Colonic mucosa (tissue), 4 donors: ENCODE data around the gene MDK. TPM values are rescaled to one million over a fixed set of nuclear protein-coding genes. Genes with fewer than 3 reads are reported as not detected.
"Not testable (repeated sequence)": the region's sequence is repeated elsewhere in the genome, so short reads cannot be mapped to it uniquely, and the experiment has no call there.

ENCODE experiments used
- DNase-seq: peaks from one replicate; pipeline ENCODE4 v3.0.0-alpha.2; 2020
- H3K27ac ChIP-seq: fragments of 200-600 bp; one replicate; pipeline ENCODE4 v1.8.0; 2021
- H3K27me3 ChIP-seq: fragments of 200-600 bp; one replicate; pipeline ENCODE4 v1.8.0; 2021
- H3K36me3 ChIP-seq: fragments of 200-600 bp; one replicate; pipeline ENCODE4 v1.8.0; 2021
- H3K4me1 ChIP-seq: fragments of 200-600 bp; one replicate; pipeline ENCODE4 v1.8.0; 2021; ENCODE audit warnings: mild to moderate bottlenecking
- H3K4me3 ChIP-seq: fragments of 200-600 bp; one replicate; pipeline ENCODE4 v1.8.0; 2021
- H3K9ac ChIP-seq, 2 donors: one replicate each; pipeline ENCODE4 v1.7.0; 2013; ENCODE audit warnings: control low read depth in 2 of 2, low read depth in 2 of 2, low read length in 2 of 2
- H3K9me3 ChIP-seq: fragments of 200-600 bp; one replicate; pipeline ENCODE4 v1.8.0; 2021
- intact Hi-C: fragments of 100-400 bp; cut with DNase I; formaldehyde crosslinking; loops from one replicate; pipeline ENCODE4 v1.14.1; 2022
- total RNA-seq, 2 donors: library from RNA; stranded (reverse); fragmentation: NEBNext Ultra II Directional in 1 of 2; extraction: Animal tissue kit (Norgen Biotek cat#: 25700) in 1 of 2; gene quantifications; one replicate each; pipeline ENCODE4 v1.2.1, GENCODE V29; 2021
- TF ChIP-seq, protein P1 (sequence below): fragments of 200-600 bp; IDR thresholded peaks from one replicate; pipeline ENCODE4 v1.8.0; 2022; ENCODE audit warnings: antibody characterized with exemption, mild to moderate bottlenecking
- donor health status: healthy.
- donor health status: DM: no; HTN: no; CAD: no.
- donor health status: DM: no; HTN: no; CAD: no.

The MDK gene
- total RNA-seq, 2 donors from 2014 or later = 80.4 to 98.9 TPM

DNA sequence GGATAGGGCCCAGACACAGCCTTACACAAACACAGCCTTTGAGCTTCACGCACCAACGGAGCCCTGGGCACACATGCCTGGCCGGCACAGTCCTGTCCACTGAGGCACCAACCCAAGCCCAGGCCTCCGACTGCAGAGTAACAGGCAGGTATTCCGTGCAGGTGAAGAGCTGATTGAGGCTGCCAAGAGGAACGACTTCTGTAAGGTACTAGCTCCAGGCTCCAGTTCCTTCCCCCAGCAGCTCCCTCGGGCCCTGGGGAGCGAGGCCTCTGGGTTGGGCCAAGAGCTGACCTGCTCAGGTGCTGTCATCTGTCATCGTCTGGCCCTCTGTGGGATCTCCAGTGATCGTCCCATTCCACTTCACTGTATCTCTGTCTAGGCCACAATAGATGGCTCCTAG is 3.2 kb upstream of the MDK start:
- Histone ChIP-seq H3K27me3 (peaks cover 8% of the 10 kb centered on the region), H3K4me3 (no peak overlapping the region), H3K4me1 (peaks cover 15% of the 10 kb centered on the region), H3K9ac (no peak overlapping the region), H3K36me3 (no peaks in the 10 kb centered on the region), H3K9me3 (no peaks in the 10 kb centered on the region), H3K27ac (no peak overlapping the region)
- intact Hi-C loops = no loop called here
- TF ChIP-seq, protein P1, sequence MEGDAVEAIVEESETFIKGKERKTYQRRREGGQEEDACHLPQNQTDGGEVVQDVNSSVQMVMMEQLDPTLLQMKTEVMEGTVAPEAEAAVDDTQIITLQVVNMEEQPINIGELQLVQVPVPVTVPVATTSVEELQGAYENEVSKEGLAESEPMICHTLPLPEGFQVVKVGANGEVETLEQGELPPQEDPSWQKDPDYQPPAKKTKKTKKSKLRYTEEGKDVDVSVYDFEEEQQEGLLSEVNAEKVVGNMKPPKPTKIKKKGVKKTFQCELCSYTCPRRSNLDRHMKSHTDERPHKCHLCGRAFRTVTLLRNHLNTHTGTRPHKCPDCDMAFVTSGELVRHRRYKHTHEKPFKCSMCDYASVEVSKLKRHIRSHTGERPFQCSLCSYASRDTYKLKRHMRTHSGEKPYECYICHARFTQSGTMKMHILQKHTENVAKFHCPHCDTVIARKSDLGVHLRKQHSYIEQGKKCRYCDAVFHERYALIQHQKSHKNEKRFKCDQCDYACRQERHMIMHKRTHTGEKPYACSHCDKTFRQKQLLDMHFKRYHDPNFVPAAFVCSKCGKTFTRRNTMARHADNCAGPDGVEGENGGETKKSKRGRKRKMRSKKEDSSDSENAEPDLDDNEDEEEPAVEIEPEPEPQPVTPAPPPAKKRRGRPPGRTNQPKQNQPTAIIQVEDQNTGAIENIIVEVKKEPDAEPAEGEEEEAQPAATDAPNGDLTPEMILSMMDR = no peak
- DNase-seq = no peak

DNA sequence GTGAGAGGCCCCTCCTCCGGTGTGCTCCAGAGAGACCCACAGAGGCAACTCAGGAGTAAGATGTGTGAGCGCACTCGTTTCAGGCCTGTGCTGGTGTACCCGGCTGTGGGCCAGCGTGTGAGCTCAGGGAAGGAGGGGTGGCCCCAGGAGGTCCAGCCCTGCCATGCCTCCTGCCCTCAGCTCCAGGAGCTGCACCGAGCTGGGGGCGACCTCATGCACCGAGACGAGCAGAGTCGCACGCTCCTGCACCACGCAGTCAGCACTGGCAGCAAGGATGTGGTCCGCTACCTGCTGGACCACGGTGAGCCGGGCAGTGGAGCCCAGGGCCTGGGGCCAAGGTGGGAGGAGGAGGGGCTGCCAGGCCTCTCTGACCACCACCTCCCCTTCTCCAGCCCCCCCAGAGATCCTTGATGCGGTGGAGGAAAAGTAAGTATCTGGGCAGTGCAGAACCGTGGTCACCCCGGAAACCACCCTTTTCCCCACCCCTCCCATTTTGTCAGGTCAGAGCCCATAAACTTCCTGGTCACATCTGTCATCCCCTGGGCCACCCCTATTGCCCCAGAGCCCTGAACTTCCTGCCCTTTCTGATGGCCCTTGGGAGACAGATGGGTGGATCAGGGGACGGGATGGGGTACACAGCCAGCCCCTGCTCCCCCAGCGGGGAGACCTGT is 2.5 kb upstream of the MDK start:
- H3K36me3 ChIP-seq = no peaks in the 10 kb centered on the region
- no peak for DNase-seq
- TF ChIP-seq, protein P1 = no peak
- peaks cover 16% of the 10 kb centered on the region for H3K4me1 ChIP-seq
- intact Hi-C loops = no loop called here
- H3K4me3 ChIP-seq = no peak overlapping the region
- H3K27me3 ChIP-seq = peaks cover 8% of the 10 kb centered on the region
- H3K9ac ChIP-seq = no peak overlapping the region
- no peaks in the 10 kb centered on the region for H3K9me3 ChIP-seq
- peak overlapping the region; percentile 78 for H3K27ac ChIP-seq

DNA sequence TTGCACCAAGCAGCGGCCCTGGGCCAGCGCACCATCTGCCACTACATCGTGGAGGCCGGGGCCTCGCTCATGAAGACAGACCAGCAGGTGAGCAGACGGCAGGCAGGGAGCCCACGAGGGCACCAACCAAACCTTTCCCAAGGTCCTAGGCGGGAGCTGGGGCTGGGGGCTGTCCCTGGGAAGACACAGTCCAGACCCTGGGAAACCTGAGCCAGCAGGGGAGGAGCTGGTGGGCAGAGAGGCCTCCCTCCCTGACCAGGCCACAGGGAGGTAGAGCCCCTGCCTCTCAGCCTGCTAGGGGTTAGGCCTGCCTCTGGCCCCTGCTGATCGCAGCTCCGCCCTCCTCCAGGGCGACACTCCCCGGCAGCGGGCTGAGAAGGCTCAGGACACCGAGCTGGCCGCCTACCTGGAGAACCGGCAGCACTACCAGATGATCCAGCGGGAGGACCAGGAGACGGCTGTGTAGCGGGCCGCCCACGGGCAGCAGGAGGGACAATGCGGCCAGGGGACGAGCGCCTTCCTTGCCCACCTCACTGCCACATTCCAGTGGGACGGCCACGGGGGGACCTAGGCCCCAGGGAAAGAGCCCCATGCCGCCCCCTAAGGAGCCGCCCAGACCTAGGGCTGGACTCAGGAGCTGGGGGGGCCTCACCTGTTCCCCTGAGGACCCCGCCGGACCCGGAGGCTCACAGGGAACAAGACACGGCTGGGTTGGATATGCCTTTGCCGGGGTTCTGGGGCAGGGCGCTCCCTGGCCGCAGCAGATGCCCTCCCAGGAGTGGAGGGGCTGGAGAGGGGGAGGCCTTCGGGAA is 1.8 kb upstream of the MDK start:
- H3K27me3 ChIP-seq, H3K36me3 ChIP-seq, H3K9ac ChIP-seq, intact Hi-C loops, H3K9me3 ChIP-seq: not testable (repeated sequence)
- H3K27ac ChIP-seq = peak overlapping the region; percentile 78
- peak; percentile 54 for DNase-seq
- peak overlapping the region; percentile 70 for H3K4me3 ChIP-seq
- H3K4me1 ChIP-seq = peaks cover 16% of the 10 kb centered on the region

DNA sequence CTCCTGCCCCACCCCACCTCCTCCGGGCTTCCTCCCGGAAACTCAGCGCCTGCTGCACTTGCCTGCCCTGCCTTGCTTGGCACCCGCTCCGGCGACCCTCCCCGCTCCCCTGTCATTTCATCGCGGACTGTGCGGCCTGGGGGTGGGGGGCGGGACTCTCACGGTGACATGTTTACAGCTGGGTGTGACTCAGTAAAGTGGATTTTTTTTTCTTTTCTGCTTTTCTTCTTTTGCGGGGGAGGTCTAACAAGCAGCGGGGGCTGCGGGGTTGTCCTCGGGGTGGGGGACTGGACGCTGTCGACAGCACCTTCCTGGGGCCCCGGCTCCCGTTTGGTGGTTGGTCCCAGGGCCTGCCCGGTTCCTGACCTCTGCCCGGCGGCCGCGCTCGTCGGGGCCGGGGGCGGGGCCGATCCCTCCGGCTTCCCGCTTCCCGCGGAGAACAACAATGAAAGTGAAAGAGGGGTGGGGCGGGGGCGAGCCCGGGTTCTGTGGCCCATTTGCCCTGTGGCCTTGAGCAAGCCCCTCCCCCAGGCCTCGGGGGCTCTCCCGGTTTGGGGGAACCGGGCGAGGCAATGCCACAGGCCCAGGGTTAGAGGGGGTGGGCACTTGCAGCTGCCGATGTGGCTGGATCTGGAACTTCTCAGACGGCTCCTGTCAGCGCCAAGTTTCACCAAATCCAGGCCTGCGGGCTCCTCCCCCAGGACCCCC is 975 bp upstream of the MDK start:
- intact Hi-C loops = no loop called here
- TF ChIP-seq, protein P1 = no peak
- Histone ChIP-seq H3K4me3 (peak overlapping the region; percentile 70), H3K27me3 (peaks cover 8% of the 10 kb centered on the region), H3K4me1 (peaks cover 16% of the 10 kb centered on the region), H3K9ac (peak overlapping the region; percentile 73 to 82), H3K36me3 (no peaks in the 10 kb centered on the region), H3K27ac (peak overlapping the region; percentile 78), H3K9me3 (no peaks in the 10 kb centered on the region)
- peak; percentile 93 for DNase-seq

DNA sequence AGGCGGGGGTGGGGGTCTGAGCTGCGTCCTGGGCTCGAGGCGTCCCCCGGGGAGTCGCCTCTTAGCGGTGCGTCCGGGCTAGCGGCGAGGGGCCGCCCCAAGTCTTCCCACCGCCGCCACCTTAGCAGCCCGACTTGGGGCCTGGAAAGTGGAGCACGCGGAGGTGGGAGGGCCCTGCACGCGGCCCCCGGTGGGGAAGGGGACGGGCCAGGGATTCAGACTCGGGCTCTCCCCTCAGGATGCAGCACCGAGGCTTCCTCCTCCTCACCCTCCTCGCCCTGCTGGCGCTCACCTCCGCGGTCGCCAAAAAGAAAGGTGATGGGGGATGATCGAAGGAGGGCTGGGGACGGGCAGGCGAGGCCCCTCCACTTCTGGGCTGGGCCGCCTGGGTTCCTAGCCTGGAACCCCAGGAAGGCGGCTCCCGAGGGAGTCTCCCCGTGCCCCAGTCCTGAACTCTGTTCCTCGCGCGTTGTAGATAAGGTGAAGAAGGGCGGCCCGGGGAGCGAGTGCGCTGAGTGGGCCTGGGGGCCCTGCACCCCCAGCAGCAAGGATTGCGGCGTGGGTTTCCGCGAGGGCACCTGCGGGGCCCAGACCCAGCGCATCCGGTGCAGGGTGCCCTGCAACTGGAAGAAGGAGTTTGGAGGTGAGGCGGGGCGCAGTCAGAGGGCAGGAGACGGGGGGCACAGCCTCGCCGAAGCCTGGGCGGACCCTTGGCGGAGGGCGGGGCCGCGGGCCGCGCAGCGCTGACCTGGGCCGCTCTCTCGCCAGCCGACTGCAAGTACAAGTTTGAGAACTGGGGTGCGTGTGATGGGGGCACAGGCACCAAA is 563 bp downstream of the MDK start:
- intact Hi-C loops = no loop called here
- DNase-seq = no peak
- TF ChIP-seq, protein P1 = no peak
- peak overlapping the region; percentile 17 for H3K27ac ChIP-seq
- no peaks in the 10 kb centered on the region for H3K9me3 ChIP-seq
- H3K27me3 ChIP-seq = peaks cover 11% of the 10 kb centered on the region
- peak overlapping the region; percentile 56 to 58 for H3K9ac ChIP-seq
- H3K4me1 ChIP-seq = peaks cover 16% of the 10 kb centered on the region
- no peaks in the 10 kb centered on the region for H3K36me3 ChIP-seq
- H3K4me3 ChIP-seq = peak overlapping the region; percentile 70
